GM21737 (cell line): Measurements from ENCODE around the gene WFDC11.
"Not testable (repeated sequence)": the region's sequence is repeated elsewhere in the genome, so short reads cannot be mapped to it uniquely, and the experiment has no call there.

Experiments used
- ATAC-seq: cut with Tn5 transposase; IDR thresholded peaks from one replicate; pipeline ENCODE4 v1.9.1; 2021; ENCODE audit warnings: mild to moderate bottlenecking, moderate library complexity; ENCODE audit not compliant: unreplicated experiment

WFDC11 gene

GRCh38 chr20:45670139-45670538 is at the start of gene WFDC11:
WFDC11 (minus strand) TSS chr20:45670239; CDS start chr20:45650600, 19,639 bp downstream.
- no peak for ATAC-seq

- not testable (repeated sequence) for ATAC-seq
Observed at GRCh38 chr20:45716141-45716688, 46.2 kb upstream of the WFDC11 start.

- ATAC-seq = no peak
Observed at GRCh38 chr20:45704969-45705637, 35.1 kb upstream of the WFDC11 start, which contains the start of gene WFDC10B. WFDC10B (minus strand) TSS chr20:45705019; CDS start chr20:45685992, 19,027 bp downstream.

GRCh38 chr20:45701873-45702272 is 31.8 kb upstream of the WFDC11 start, which contains the start of gene WFDC13:
WFDC13 (plus strand) TSS chr20:45702038; CDS start chr20:45702124, 86 bp downstream.
- no peak for ATAC-seq

- ATAC-seq = no peak
Observed at GRCh38 chr20:45701104-45701503, 31.1 kb upstream of the WFDC11 start.

- ATAC-seq = no peak
Observed at GRCh38 chr20:45695496-45695895, 25.5 kb upstream of the WFDC11 start.

GRCh38 chr20:45693346-45693745 is 23.3 kb upstream of the WFDC11 start:
- not testable (repeated sequence) for ATAC-seq

GRCh38 chr20:45685896-45686295 is 15.9 kb upstream of the WFDC11 start:
- no peak for ATAC-seq

- no peak for ATAC-seq
Observed at GRCh38 chr20:45679650-45680049, 9.6 kb upstream of the WFDC11 start.

GRCh38 chr20:45672765-45673164 is 2.7 kb upstream of the WFDC11 start:
- no peak for ATAC-seq

GRCh38 chr20:45657038-45657437 is 13.0 kb downstream of the WFDC11 start:
- ATAC-seq = not testable (repeated sequence)

- ATAC-seq = not testable (repeated sequence)
Observed at GRCh38 chr20:45651726-45652125, 18.3 kb downstream of the WFDC11 start.

- ATAC-seq = no peak
Observed at GRCh38 chr20:45649312-45649863, 20.7 kb downstream of the WFDC11 start.

- no peak for ATAC-seq
Observed at GRCh38 chr20:45647441-45648050, 22.5 kb downstream of the WFDC11 start.

GRCh38 chr20:45646875-45647274 is 23.2 kb downstream of the WFDC11 start:
- no peak for ATAC-seq

- not testable (repeated sequence) for ATAC-seq
Observed at GRCh38 chr20:45645869-45646268, 24.2 kb downstream of the WFDC11 start.

- ATAC-seq = not testable (repeated sequence)
Observed at GRCh38 chr20:45641076-45641475, 29.0 kb downstream of the WFDC11 start.

GRCh38 chr20:45639687-45640086 is 30.4 kb downstream of the WFDC11 start:
- ATAC-seq = no peak

- no peak for ATAC-seq
Observed at GRCh38 chr20:45636513-45636912, 33.5 kb downstream of the WFDC11 start.

- no peak for ATAC-seq
Observed at GRCh38 chr20:45631184-45631583, 38.9 kb downstream of the WFDC11 start, which contains the start of gene WFDC9. WFDC9 (minus strand) TSS chr20:45631284; CDS start chr20:45610181, 21,103 bp downstream.

- ATAC-seq = no peak
Observed at GRCh38 chr20:45630371-45630770, 39.7 kb downstream of the WFDC11 start.
